Activated naive CD8-positive, alpha-beta T cell treated with anti-CD3 and anti-CD28 coated beads for 36 hours (primary cell): ENCODE measurements around the gene FRYL. TPM values are rescaled to one million over a fixed set of nuclear protein-coding genes. Genes with fewer than 3 reads are reported as not detected.

Source experiments
- DNase-seq: peaks from one replicate; pipeline ENCODE4 v3.0.0; 2021
- H3K27ac Mint-ChIP-seq: one replicate; pipeline ENCODE4 v1.8.0; 2022; ENCODE audit warnings: mild to moderate bottlenecking, moderate library complexity, mixed read lengths
- H3K27me3 Mint-ChIP-seq: one replicate; pipeline ENCODE4 v1.8.0; 2022; ENCODE audit warnings: mild to moderate bottlenecking, mixed read lengths
- H3K36me3 Mint-ChIP-seq: one replicate; pipeline ENCODE4 v1.8.0; 2021; ENCODE audit warnings: mild to moderate bottlenecking, mixed read lengths
- H3K4me1 Mint-ChIP-seq: one replicate; pipeline ENCODE4 v1.8.0; 2021; ENCODE audit warnings: mixed read lengths
- H3K4me3 Mint-ChIP-seq: one replicate; pipeline ENCODE4 v1.8.0; 2022; ENCODE audit warnings: mild to moderate bottlenecking, moderate library complexity, mixed read lengths
- H3K9me3 Mint-ChIP-seq: one replicate; pipeline ENCODE4 v1.8.0; 2022; ENCODE audit warnings: mixed read lengths
- total RNA-seq, 2 experiments: library from RNA; stranded (reverse); gene quantifications; one replicate each; pipeline ENCODE4 v1.2.3, GENCODE V29; 2021

Gene FRYL
- total RNA-seq, 2 experiments from 2014 or later, result 54.0 to 63.8 TPM

GRCh38 chr4:48575964-48576363 is 204.1 kb downstream of the FRYL start:
- no peak for DNase-seq
- Mint-ChIP-seq H3K36me3 (peaks cover 8% of the 10 kb centered on the region), H3K4me3 (no peak overlapping the region), H3K27ac (no peak overlapping the region), H3K27me3 (no peaks in the 10 kb centered on the region), H3K4me1 (no peaks in the 10 kb centered on the region), H3K9me3 (no peaks in the 10 kb centered on the region)

- no peak for DNase-seq
- peaks cover 15% of the 10 kb centered on the region for H3K36me3 Mint-ChIP-seq
- no peaks in the 10 kb centered on the region for H3K27me3 Mint-ChIP-seq
- no peak overlapping the region for H3K4me3 Mint-ChIP-seq
- no peaks in the 10 kb centered on the region for H3K9me3 Mint-ChIP-seq
- H3K4me1 Mint-ChIP-seq, result no peaks in the 10 kb centered on the region
- H3K27ac Mint-ChIP-seq, result no peak overlapping the region
Measured at GRCh38 chr4:48571471-48571870, 208.6 kb downstream of the FRYL start.

- Mint-ChIP-seq H3K4me1 (no peaks in the 10 kb centered on the region), H3K9me3 (no peaks in the 10 kb centered on the region), H3K27me3 (no peaks in the 10 kb centered on the region), H3K36me3 (peaks cover 15% of the 10 kb centered on the region), H3K27ac (no peak overlapping the region), H3K4me3 (no peak overlapping the region)
- no peak for DNase-seq
Measured at GRCh38 chr4:48570646-48571220, 209.3 kb downstream of the FRYL start.

GRCh38 chr4:48566034-48566384 is 214.1 kb downstream of the FRYL start:
- Mint-ChIP-seq H3K27me3 (no peaks in the 10 kb centered on the region), H3K27ac (no peak overlapping the region), H3K4me1 (no peaks in the 10 kb centered on the region), H3K9me3 (no peaks in the 10 kb centered on the region), H3K36me3 (peaks cover 11% of the 10 kb centered on the region), H3K4me3 (no peak overlapping the region)
- no peak for DNase-seq

- DNase-seq, result no peak
- Mint-ChIP-seq H3K4me1 (no peaks in the 10 kb centered on the region), H3K27me3 (no peaks in the 10 kb centered on the region), H3K9me3 (no peaks in the 10 kb centered on the region), H3K27ac (no peak overlapping the region), H3K4me3 (no peak overlapping the region), H3K36me3 (peaks cover 7% of the 10 kb centered on the region)
Measured at GRCh38 chr4:48565362-48566033, 214.6 kb downstream of the FRYL start.

- Mint-ChIP-seq H3K36me3 (peaks cover 10% of the 10 kb centered on the region), H3K27me3 (no peaks in the 10 kb centered on the region), H3K4me3 (no peak overlapping the region), H3K9me3 (no peaks in the 10 kb centered on the region), H3K27ac (no peak overlapping the region), H3K4me1 (no peaks in the 10 kb centered on the region)
- DNase-seq, result no peak
Measured at GRCh38 chr4:48564151-48564550, 215.9 kb downstream of the FRYL start.

- Mint-ChIP-seq H3K9me3 (peaks cover 1% of the 10 kb centered on the region), H3K27me3 (no peaks in the 10 kb centered on the region), H3K4me1 (peaks cover 2% of the 10 kb centered on the region), H3K27ac (no peak overlapping the region), H3K36me3 (peaks cover 39% of the 10 kb centered on the region), H3K4me3 (no peak overlapping the region)
- DNase-seq, result no peak
Measured at GRCh38 chr4:48558819-48559218, 221.3 kb downstream of the FRYL start.

- no peak overlapping the region for H3K27ac Mint-ChIP-seq
- H3K27me3 Mint-ChIP-seq, result no peaks in the 10 kb centered on the region
- peaks cover 44% of the 10 kb centered on the region for H3K36me3 Mint-ChIP-seq
- H3K4me1 Mint-ChIP-seq, result peaks cover 2% of the 10 kb centered on the region
- DNase-seq, result no peak
- H3K4me3 Mint-ChIP-seq, result no peak overlapping the region
- H3K9me3 Mint-ChIP-seq, result peaks cover 1% of the 10 kb centered on the region
Measured at GRCh38 chr4:48558026-48558425, 222.1 kb downstream of the FRYL start.

- no peaks in the 10 kb centered on the region for H3K27me3 Mint-ChIP-seq
- peaks cover 1% of the 10 kb centered on the region for H3K9me3 Mint-ChIP-seq
- DNase-seq, result no peak
- peaks cover 2% of the 10 kb centered on the region for H3K4me1 Mint-ChIP-seq
- no peak overlapping the region for H3K27ac Mint-ChIP-seq
- no peak overlapping the region for H3K4me3 Mint-ChIP-seq
- H3K36me3 Mint-ChIP-seq, result peaks cover 44% of the 10 kb centered on the region
Measured at GRCh38 chr4:48557478-48557877, 222.6 kb downstream of the FRYL start.

GRCh38 chr4:48556268-48556667 is 223.8 kb downstream of the FRYL start:
- peaks cover 44% of the 10 kb centered on the region for H3K36me3 Mint-ChIP-seq
- DNase-seq, result no peak
- no peaks in the 10 kb centered on the region for H3K27me3 Mint-ChIP-seq
- H3K9me3 Mint-ChIP-seq, result peaks cover 1% of the 10 kb centered on the region
- no peak overlapping the region for H3K4me3 Mint-ChIP-seq
- H3K4me1 Mint-ChIP-seq, result peaks cover 2% of the 10 kb centered on the region
- no peak overlapping the region for H3K27ac Mint-ChIP-seq

- Mint-ChIP-seq H3K9me3 (peaks cover 1% of the 10 kb centered on the region), H3K4me1 (peaks cover 2% of the 10 kb centered on the region), H3K4me3 (no peak overlapping the region), H3K27me3 (no peaks in the 10 kb centered on the region), H3K36me3 (peaks cover 42% of the 10 kb centered on the region), H3K27ac (no peak overlapping the region)
- no peak for DNase-seq
Measured at GRCh38 chr4:48554606-48555005, 225.5 kb downstream of the FRYL start.

GRCh38 chr4:48553720-48554119 is 226.4 kb downstream of the FRYL start:
- H3K27me3 Mint-ChIP-seq, result no peaks in the 10 kb centered on the region
- no peak overlapping the region for H3K27ac Mint-ChIP-seq
- no peak overlapping the region for H3K4me3 Mint-ChIP-seq
- H3K36me3 Mint-ChIP-seq, result peaks cover 35% of the 10 kb centered on the region
- DNase-seq, result no peak
- H3K4me1 Mint-ChIP-seq, result peaks cover 2% of the 10 kb centered on the region
- H3K9me3 Mint-ChIP-seq, result no peaks in the 10 kb centered on the region

GRCh38 chr4:48546336-48546735 is 233.7 kb downstream of the FRYL start:
- DNase-seq, result peak; percentile 7
- H3K4me1 Mint-ChIP-seq, result peaks cover 2% of the 10 kb centered on the region
- peaks cover 18% of the 10 kb centered on the region for H3K36me3 Mint-ChIP-seq
- no peak overlapping the region for H3K4me3 Mint-ChIP-seq
- no peak overlapping the region for H3K27ac Mint-ChIP-seq
- H3K9me3 Mint-ChIP-seq, result no peaks in the 10 kb centered on the region
- no peaks in the 10 kb centered on the region for H3K27me3 Mint-ChIP-seq

- Mint-ChIP-seq H3K9me3 (no peaks in the 10 kb centered on the region), H3K27me3 (no peaks in the 10 kb centered on the region), H3K27ac (no peak overlapping the region), H3K36me3 (peaks cover 22% of the 10 kb centered on the region), H3K4me1 (peaks cover 2% of the 10 kb centered on the region), H3K4me3 (no peak overlapping the region)
- no peak for DNase-seq
Measured at GRCh38 chr4:48543796-48544195, 236.3 kb downstream of the FRYL start.

GRCh38 chr4:48542888-48543287 is 237.2 kb downstream of the FRYL start:
- Mint-ChIP-seq H3K4me3 (no peak overlapping the region), H3K27ac (no peak overlapping the region), H3K4me1 (no peaks in the 10 kb centered on the region), H3K36me3 (peaks cover 22% of the 10 kb centered on the region), H3K9me3 (no peaks in the 10 kb centered on the region), H3K27me3 (no peaks in the 10 kb centered on the region)
- no peak for DNase-seq

GRCh38 chr4:48539597-48539996 is 240.5 kb downstream of the FRYL start:
- no peaks in the 10 kb centered on the region for H3K27me3 Mint-ChIP-seq
- no peak for DNase-seq
- H3K27ac Mint-ChIP-seq, result no peak overlapping the region
- H3K9me3 Mint-ChIP-seq, result no peaks in the 10 kb centered on the region
- H3K36me3 Mint-ChIP-seq, result peaks cover 24% of the 10 kb centered on the region
- no peak overlapping the region for H3K4me3 Mint-ChIP-seq
- no peaks in the 10 kb centered on the region for H3K4me1 Mint-ChIP-seq
